Neural progenitor cell (in vitro differentiated cells): Measurements from ENCODE around the gene ADAMTSL5. TPM values are rescaled to one million over a fixed set of nuclear protein-coding genes. Genes with fewer than 3 reads are reported as not detected.
A peak's percentile ranks its signal among the peaks of the same experiment; 100 is the strongest.

Experiments
- DNase-seq: peaks from one replicate; pipeline ENCODE4 v3.0.0-alpha.2; 2016; ENCODE audit warnings: low spot score
- H2AFZ ChIP-seq: fragments of 200-600 bp; sonication (generic); replicated peaks from 2 replicates; pipeline ENCODE4 v1.6.1; 2016; ENCODE audit warnings: antibody characterized with exemption
- H3F3A ChIP-seq: fragments of 200-600 bp; sonication (generic); 2 replicates; pipeline ENCODE4 v1.6.1; 2016; ENCODE audit warnings: antibody characterized with exemption, low read depth
- H3K27ac ChIP-seq: fragments of 200-600 bp; sonication (generic); 2 replicates; pipeline ENCODE4 v1.5.1; 2016; ENCODE audit warnings: mild to moderate bottlenecking
- H3K27me3 ChIP-seq: fragments of 200-600 bp; sonication (generic); 2 replicates; pipeline ENCODE4 v1.6.1; 2016; ENCODE audit warnings: mild to moderate bottlenecking, moderate library complexity
- H3K36me3 ChIP-seq: fragments of 200-600 bp; sonication (generic); 2 replicates; pipeline ENCODE4 v1.5.1; 2016
- H3K4me1 ChIP-seq: fragments of 200-600 bp; sonication (generic); 2 replicates; pipeline ENCODE4 v1.6.1; 2016; ENCODE audit warnings: mixed run types
- H3K4me2 ChIP-seq: fragments of 200-600 bp; sonication (generic); 2 replicates; pipeline ENCODE4 v1.6.1; 2016
- H3K4me3 ChIP-seq: fragments of 200-600 bp; sonication (generic); 2 replicates; pipeline ENCODE4 v1.5.1; 2016
- H3K79me2 ChIP-seq: fragments of 200-600 bp; sonication (generic); 2 replicates; pipeline ENCODE4 v1.6.1; 2016; ENCODE audit warnings: low read depth
- H3K9ac ChIP-seq: fragments of 200-600 bp; sonication (generic); 2 replicates; pipeline ENCODE4 v1.6.1; 2016
- H3K9me3 ChIP-seq: fragments of 200-600 bp; sonication (generic); 2 replicates; pipeline ENCODE4 v1.5.1; 2016; ENCODE audit warnings: low read depth
- H4K20me1 ChIP-seq: fragments of 200-600 bp; sonication (generic); 2 replicates; pipeline ENCODE4 v1.6.1; 2016; ENCODE audit warnings: low read depth
- H3K27ac Mint-ChIP-seq: 3 replicates; pipeline ENCODE4 v1.8.0; 2021; ENCODE audit warnings: mixed read lengths
- H3K27me3 Mint-ChIP-seq: 2 replicates; pipeline ENCODE4 v1.8.0; 2022; ENCODE audit warnings: low read depth, mild to moderate bottlenecking, inconsistent platforms, moderate library complexity, mixed read lengths; ENCODE audit not compliant: insufficient read depth
- H3K36me3 Mint-ChIP-seq: 3 replicates; pipeline ENCODE4 v1.8.0; 2021; ENCODE audit warnings: mixed read lengths
- H3K4me1 Mint-ChIP-seq: 3 replicates; pipeline ENCODE4 v1.8.0; 2021; ENCODE audit warnings: mixed read lengths
- H3K4me3 Mint-ChIP-seq: 3 replicates; pipeline ENCODE4 v1.8.0; 2021; ENCODE audit warnings: mild to moderate bottlenecking, moderate library complexity, mixed read lengths
- H3K9me3 Mint-ChIP-seq: 3 replicates; pipeline ENCODE4 v1.8.0; 2020; ENCODE audit warnings: mixed read lengths
- CTCF ChIP-seq: fragments of 200-600 bp; sonication (generic); IDR thresholded peaks from 2 replicates; pipeline ENCODE4 v1.5.1; 2017; ENCODE audit warnings: antibody characterized with exemption, mild to moderate bottlenecking
- EZH2 ChIP-seq: fragments of 200-600 bp; sonication (generic); IDR thresholded peaks from 2 replicates; pipeline ENCODE4 v1.6.1; 2017; ENCODE audit warnings: antibody characterized with exemption, mild to moderate bottlenecking, moderate library complexity
- EZH2phosphoT487 ChIP-seq: fragments of 200-600 bp; sonication (generic); IDR thresholded peaks from 2 replicates; pipeline ENCODE4 v1.6.1; 2017; ENCODE audit warnings: antibody characterized with exemption
- total RNA-seq: library from RNA; depleted of rRNA; stranded (reverse); fragments of >200 nt; gene quantifications from 2 replicates; pipeline ENCODE4 v1.2.3, GENCODE V29; 2015; ENCODE audit warnings: low replicate concordance

ADAMTSL5 gene
- total RNA-seq, 1 donor from 2014 or later = 0.13 TPM

GRCh38 chr19:1526979-1527649 is 14.3 kb upstream of the ADAMTSL5 start:
- H2AFZ ChIP-seq = no peak overlapping the region
- DNase-seq = no peak
- no peaks in the 10 kb centered on the region for H3K79me2 ChIP-seq
- peaks cover 58% of the 10 kb centered on the region for H3K27me3 ChIP-seq
- Mint-ChIP-seq H3K27ac (no peak overlapping the region), H3K9me3 (peaks cover 6% of the 10 kb centered on the region), H3K27me3 (peaks cover 31% of the 10 kb centered on the region), H3K4me3 (peak overlapping the region; percentile 64), H3K36me3 (peaks cover 5% of the 10 kb centered on the region), H3K4me1 (peaks cover 7% of the 10 kb centered on the region)
- H3K9me3 ChIP-seq = no peaks in the 10 kb centered on the region
- no peaks in the 10 kb centered on the region for H3K4me1 ChIP-seq
- H4K20me1 ChIP-seq = peaks cover 13% of the 10 kb centered on the region
- no peak overlapping the region for H3K9ac ChIP-seq
- H3K27ac ChIP-seq = no peak overlapping the region
- H3F3A ChIP-seq = peaks cover 18% of the 10 kb centered on the region
- H3K4me2 ChIP-seq = no peak overlapping the region
- no peaks in the 10 kb centered on the region for H3K36me3 ChIP-seq
- no peak overlapping the region for H3K4me3 ChIP-seq
- TF ChIP-seq CTCF (no peak), EZH2phosphoT487 (no peak), EZH2 (no peak)

- H3F3A ChIP-seq = peaks cover 21% of the 10 kb centered on the region
- Mint-ChIP-seq H3K36me3 (peaks cover 5% of the 10 kb centered on the region), H3K4me3 (peak overlapping the region; percentile 62), H3K9me3 (peaks cover 6% of the 10 kb centered on the region), H3K4me1 (peaks cover 9% of the 10 kb centered on the region), H3K27me3 (peaks cover 29% of the 10 kb centered on the region), H3K27ac (no peak overlapping the region)
- H3K79me2 ChIP-seq = no peaks in the 10 kb centered on the region
- H3K27me3 ChIP-seq = peaks cover 67% of the 10 kb centered on the region
- H2AFZ ChIP-seq = no peak overlapping the region
- H3K9me3 ChIP-seq = no peaks in the 10 kb centered on the region
- H3K9ac ChIP-seq = no peak overlapping the region
- TF ChIP-seq EZH2 = no peak
- TF ChIP-seq EZH2phosphoT487 = no peak
- TF ChIP-seq CTCF = no peak
- no peak for DNase-seq
- H4K20me1 ChIP-seq = peaks cover 13% of the 10 kb centered on the region
- no peaks in the 10 kb centered on the region for H3K36me3 ChIP-seq
- no peak overlapping the region for H3K27ac ChIP-seq
- H3K4me3 ChIP-seq = no peak overlapping the region
- no peaks in the 10 kb centered on the region for H3K4me1 ChIP-seq
- no peak overlapping the region for H3K4me2 ChIP-seq
Measured at GRCh38 chr19:1526066-1526778, 13.4 kb upstream of the ADAMTSL5 start.

- DNase-seq = no peak
- peaks cover 13% of the 10 kb centered on the region for H4K20me1 ChIP-seq
- TF ChIP-seq EZH2phosphoT487 (no peak), EZH2 (no peak), CTCF (no peak)
- no peak overlapping the region for H3K4me3 ChIP-seq
- H3F3A ChIP-seq = peaks cover 21% of the 10 kb centered on the region
- H3K9me3 Mint-ChIP-seq = peaks cover 6% of the 10 kb centered on the region
- no peak overlapping the region for H3K4me2 ChIP-seq
- H3K4me1 ChIP-seq = no peaks in the 10 kb centered on the region
- H3K4me3 Mint-ChIP-seq = no peak overlapping the region
- no peak overlapping the region for H3K27ac Mint-ChIP-seq
- H3K9ac ChIP-seq = no peak overlapping the region
- H3K27ac ChIP-seq = no peak overlapping the region
- H3K4me1 Mint-ChIP-seq = peaks cover 9% of the 10 kb centered on the region
- peaks cover 5% of the 10 kb centered on the region for H3K36me3 Mint-ChIP-seq
- no peaks in the 10 kb centered on the region for H3K79me2 ChIP-seq
- peaks cover 29% of the 10 kb centered on the region for H3K27me3 Mint-ChIP-seq
- H3K36me3 ChIP-seq = no peaks in the 10 kb centered on the region
- H3K9me3 ChIP-seq = no peaks in the 10 kb centered on the region
- peaks cover 74% of the 10 kb centered on the region for H3K27me3 ChIP-seq
- H2AFZ ChIP-seq = no peak overlapping the region
Measured at GRCh38 chr19:1525343-1525742, 12.5 kb upstream of the ADAMTSL5 start.
